Trophoblast cell (in vitro differentiated cells and primary cell): Measurements from ENCODE around the gene ASPSCR1.

Experiments used
- DNase-seq, 2 donors: peaks; one replicate each; pipeline ENCODE4 v3.0.0-alpha.2; 2016
- H2AFZ ChIP-seq: 2 replicates; pipeline ENCODE4 v1.6.1; 2013; ENCODE audit warnings: low read length, moderate library complexity, mild to moderate bottlenecking; ENCODE audit not compliant: insufficient read depth, poor library complexity
- H2AK5ac ChIP-seq: 2 replicates; pipeline ENCODE4 v1.6.1; 2013; ENCODE audit warnings: mild to moderate bottlenecking, low read length
- H2BK120ac ChIP-seq: 2 replicates; pipeline ENCODE4 v1.6.1; 2013; ENCODE audit warnings: low read length, mild to moderate bottlenecking, moderate library complexity; ENCODE audit not compliant: insufficient read depth, poor library complexity
- H2BK12ac ChIP-seq: 2 replicates; pipeline ENCODE4 v1.6.1; 2013; ENCODE audit warnings: mild to moderate bottlenecking, low read length, moderate library complexity
- H2BK5ac ChIP-seq: 2 replicates; pipeline ENCODE4 v1.6.1; 2013; ENCODE audit warnings: low read length, low read depth, moderate library complexity, mild to moderate bottlenecking; ENCODE audit not compliant: poor library complexity
- H3K14ac ChIP-seq: 2 replicates; pipeline ENCODE4 v1.6.1; 2013; ENCODE audit warnings: mild to moderate bottlenecking, low read length
- H3K18ac ChIP-seq: 2 replicates; pipeline ENCODE4 v1.6.1; 2013; ENCODE audit warnings: mild to moderate bottlenecking, low read length
- H3K23ac ChIP-seq: 2 replicates; pipeline ENCODE4 v1.6.1; 2013; ENCODE audit warnings: low read length
- H3K27ac ChIP-seq: 2 replicates; pipeline ENCODE4 v1.5.1; 2013; ENCODE audit warnings: low read depth, mild to moderate bottlenecking, inconsistent platforms, low read length, moderate library complexity
- H3K27me3 ChIP-seq: 2 replicates; pipeline ENCODE4 v1.6.1; 2013; ENCODE audit warnings: inconsistent platforms, mild to moderate bottlenecking, low read length, moderate library complexity; ENCODE audit not compliant: insufficient read depth
- H3K36me3 ChIP-seq, 2 experiments: 1 replicate in 1 of 2; 2 replicates in 1 of 2; pipeline ENCODE4 v1.6.1; 2013; ENCODE audit warnings: low read length in 2 of 2, mild to moderate bottlenecking in 2 of 2, moderate library complexity in 1 of 2; ENCODE audit not compliant: insufficient read depth in 2 of 2, control insufficient read depth in 1 of 2
- H3K4ac ChIP-seq: 2 replicates; pipeline ENCODE4 v1.6.1; 2013; ENCODE audit warnings: low read depth, mild to moderate bottlenecking, low read length, moderate library complexity
- H3K4me1 ChIP-seq, 2 experiments: 1 replicate in 1 of 2; 2 replicates in 1 of 2; pipeline ENCODE4 v1.6.1; 2013; ENCODE audit warnings: low read length in 2 of 2, mild to moderate bottlenecking in 2 of 2, moderate library complexity in 1 of 2; ENCODE audit not compliant: insufficient read depth in 2 of 2, control insufficient read depth in 1 of 2
- H3K4me2 ChIP-seq: 2 replicates; pipeline ENCODE4 v1.6.1; 2013; ENCODE audit warnings: inconsistent platforms, mild to moderate bottlenecking, low read length, moderate library complexity
- H3K4me3 ChIP-seq: 2 replicates; pipeline ENCODE4 v1.5.1; 2013; ENCODE audit warnings: mild to moderate bottlenecking, low read depth, low read length, inconsistent platforms
- H3K79me1 ChIP-seq: one replicate; pipeline ENCODE4 v1.6.1; 2013; ENCODE audit warnings: low read length
- H3K79me2 ChIP-seq: 2 replicates; pipeline ENCODE4 v1.6.1; 2013; ENCODE audit warnings: low read length, mild to moderate bottlenecking; ENCODE audit not compliant: control insufficient read depth, insufficient read depth, poor library complexity
- H3K9ac ChIP-seq: 2 replicates; pipeline ENCODE4 v1.6.1; 2013; ENCODE audit warnings: mild to moderate bottlenecking, low read length
- H3K9me3 ChIP-seq: 2 replicates; pipeline ENCODE4 v1.6.1; 2013; ENCODE audit warnings: low read depth, mild to moderate bottlenecking, control low read depth, inconsistent platforms, low read length; ENCODE audit not compliant: insufficient read depth
- H4K12ac ChIP-seq: 2 replicates; pipeline ENCODE4 v1.6.1; 2013; ENCODE audit warnings: low read depth, mild to moderate bottlenecking, low read length, moderate library complexity
- H4K8ac ChIP-seq: 2 replicates; pipeline ENCODE4 v1.6.1; 2013; ENCODE audit warnings: low read depth, mild to moderate bottlenecking, low read length, moderate library complexity
- H4K91ac ChIP-seq: one replicate; pipeline ENCODE4 v1.6.1; 2013; ENCODE audit warnings: low read depth, mild to moderate bottlenecking, low read length, moderate library complexity
- WGBS: extraction: QIAGEN DNeasy Blood & Tissue Kit; methylation state at CpG from one replicate; pipeline ENCODE4 v1.1.7; 2013; ENCODE audit warnings: missing lambda C conversion rate; ENCODE audit not compliant: insufficient read length, insufficient coverage; ENCODE audit errors: extremely low coverage; 5-methylcytosine and 5-hydroxymethylcytosine counted together

The ASPSCR1 gene

DNA sequence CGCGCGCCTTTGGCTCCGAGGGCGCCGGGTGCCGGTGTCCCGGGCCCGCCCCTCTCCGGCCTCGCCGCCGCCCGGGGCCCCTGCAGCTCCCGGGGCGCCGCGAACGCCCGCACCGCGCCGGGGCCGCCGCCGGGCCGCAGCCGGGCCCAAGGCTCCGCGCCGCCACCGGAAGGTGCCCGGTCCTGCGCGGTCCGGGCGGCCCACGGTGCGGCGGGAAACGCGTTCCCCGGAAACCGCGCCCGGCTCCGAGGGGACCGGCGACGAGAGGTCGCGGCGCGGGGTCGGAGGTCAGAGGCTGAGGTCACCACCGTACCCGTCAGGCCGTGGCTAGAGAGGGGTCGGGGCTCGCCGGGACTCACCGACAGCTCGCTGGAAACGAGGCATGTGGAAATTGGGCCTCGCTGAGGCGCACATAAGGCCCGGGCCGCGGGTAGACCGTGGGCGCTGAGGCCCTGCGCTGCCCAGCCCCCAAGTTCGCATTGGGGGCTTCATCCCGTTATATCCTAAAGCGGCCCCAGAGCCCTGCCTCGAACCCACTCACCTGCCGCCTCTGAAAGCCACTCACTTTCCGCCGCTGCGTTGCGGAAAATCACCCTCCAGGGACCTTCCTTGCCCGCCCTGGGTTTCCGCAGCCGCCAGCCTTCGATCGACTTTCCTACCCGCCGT lies 88.3 kb downstream of the ASPSCR1 start, which contains the start of gene DUS1L:
TSS of gene DUS1L (minus strand) at position 167 of the 666 bp plus-strand sequence. CDS start 745 bp downstream, outside the sequence.
- peak within 1 kb of the TSS; percentile 94 for H3K14ac ChIP-seq
- DNase-seq: peak in 1 of 2 donors; percentile 64
- H4K8ac ChIP-seq: peak within 1 kb of the TSS; percentile 100
- H4K91ac ChIP-seq: peak within 1 kb of the TSS; percentile 97
- H3K4me2 ChIP-seq: peak within 1 kb of the TSS; percentile 97
- H3K23ac ChIP-seq: no peak within 1 kb of the TSS
- H3K4me1 ChIP-seq: peaks cover 11 to 12% of the 10 kb centered on the region in 2 experiments
- H2BK120ac ChIP-seq: peak within 1 kb of the TSS; percentile 76
- H3K4ac ChIP-seq: peak within 1 kb of the TSS; percentile 91
- peak within 1 kb of the TSS; percentile 71 for H2BK5ac ChIP-seq
- peak within 1 kb of the TSS; percentile 59 for H2AK5ac ChIP-seq
- H3K18ac ChIP-seq: peak within 1 kb of the TSS; percentile 95
- H3K4me3 ChIP-seq: peak within 1 kb of the TSS; percentile 84
- peak within 1 kb of the TSS; percentile 87 for H3K9ac ChIP-seq
- no CpG with 5 or more reads among the region's 88 CpGs for WGBS
- peak within 1 kb of the TSS; percentile 99 for H2AFZ ChIP-seq
- no peaks in the 10 kb centered on the region for H3K27me3 ChIP-seq
- H3K36me3 ChIP-seq: peaks cover 29 to 32% of the 10 kb centered on the region in 2 experiments
- peak within 1 kb of the TSS; percentile 27 for H2BK12ac ChIP-seq
- H4K12ac ChIP-seq: peak within 1 kb of the TSS; percentile 99
- H3K27ac ChIP-seq: no peak within 1 kb of the TSS
- peaks cover 10% of the 10 kb centered on the region for H3K79me2 ChIP-seq
- no peaks in the 10 kb centered on the region for H3K9me3 ChIP-seq
- H3K79me1 ChIP-seq: peaks cover 9% of the 10 kb centered on the region
